Activated T-helper 1 cell treated with anti-CD3 and anti-CD28 coated beads, Interleukin-12 subunit alpha, Interleukin-12 subunit beta, Interleukin-2, Interleukin-4 antibody, amounts not matched to agents 30 ng/mL and 10 ng/mL and 1 ng/mL, durations not matched to agents 14 hours and 24 hours and 36 hours (primary cell): Measurements from ENCODE around the gene NFYB. TPM values are rescaled to one million over a fixed set of nuclear protein-coding genes. Genes with fewer than 3 reads are reported as not detected.
"Not testable (repeated sequence)": the region's sequence is repeated elsewhere in the genome, so short reads cannot be mapped to it uniquely, and the experiment has no call there.

Source experiments
- DNase-seq: peaks from one replicate; pipeline ENCODE4 v3.0.0; 2021; ENCODE audit warnings: low spot score
- H3K27ac Mint-ChIP-seq: one replicate; pipeline ENCODE4 v1.8.0; 2021; ENCODE audit warnings: mild to moderate bottlenecking, mixed read lengths
- H3K27me3 Mint-ChIP-seq: one replicate; pipeline ENCODE4 v1.8.0; 2022; ENCODE audit warnings: mild to moderate bottlenecking, moderate library complexity, mixed read lengths; ENCODE audit not compliant: insufficient read depth
- H3K36me3 Mint-ChIP-seq: one replicate; pipeline ENCODE4 v1.8.0; 2021; ENCODE audit warnings: low read depth, mixed read lengths
- H3K4me1 Mint-ChIP-seq: one replicate; pipeline ENCODE4 v1.8.0; 2021; ENCODE audit warnings: low read depth, mixed read lengths
- H3K4me3 Mint-ChIP-seq: one replicate; pipeline ENCODE4 v1.8.0; 2021; ENCODE audit warnings: mild to moderate bottlenecking, moderate library complexity, mixed read lengths
- H3K9me3 Mint-ChIP-seq: one replicate; pipeline ENCODE4 v1.8.0; 2021; ENCODE audit warnings: mixed read lengths
- intact Hi-C: fragments of 100-400 bp; cut with micrococcal nuclease; formaldehyde crosslinking; loops from one replicate; pipeline ENCODE4 v1.15.1; 2024
- total RNA-seq: library from RNA; stranded (reverse); gene quantifications from 2 replicates; pipeline ENCODE4 v1.2.3, GENCODE V29; 2022

NFYB gene
- total RNA-seq, 1 donor from 2014 or later, result 25.0 TPM

- peaks cover under 1% of the 10 kb centered on the region for H3K4me1 Mint-ChIP-seq
- H3K4me3 Mint-ChIP-seq, result no peak overlapping the region
- H3K27me3 Mint-ChIP-seq, result peaks cover 4% of the 10 kb centered on the region
- DNase-seq, result no peak
- no peaks in the 10 kb centered on the region for H3K9me3 Mint-ChIP-seq
- intact Hi-C loops, result no loop called here
- no peak overlapping the region for H3K27ac Mint-ChIP-seq
- H3K36me3 Mint-ChIP-seq, result no peaks in the 10 kb centered on the region
Observed at GRCh38 chr12:104171785-104172569, 34.0 kb upstream of the NFYB start.

- no peaks in the 10 kb centered on the region for H3K36me3 Mint-ChIP-seq
- no peak overlapping the region for H3K27ac Mint-ChIP-seq
- no peaks in the 10 kb centered on the region for H3K4me1 Mint-ChIP-seq
- intact Hi-C loops, result no loop called here
- H3K4me3 Mint-ChIP-seq, result no peak overlapping the region
- no peak for DNase-seq
- peaks cover 4% of the 10 kb centered on the region for H3K27me3 Mint-ChIP-seq
- no peaks in the 10 kb centered on the region for H3K9me3 Mint-ChIP-seq
Observed at GRCh38 chr12:104168596-104168995, 30.6 kb upstream of the NFYB start.

GRCh38 chr12:104167519-104168458 lies 29.8 kb upstream of the NFYB start:
- intact Hi-C loops, result no loop called here
- Mint-ChIP-seq H3K27me3 (peaks cover 4% of the 10 kb centered on the region), H3K4me1 (no peaks in the 10 kb centered on the region)

GRCh38 chr12:104166465-104166864 lies 28.5 kb upstream of the NFYB start:
- Mint-ChIP-seq H3K4me3 (no peak overlapping the region), H3K27ac (no peak overlapping the region), H3K36me3 (no peaks in the 10 kb centered on the region), H3K4me1 (no peaks in the 10 kb centered on the region), H3K9me3 (no peaks in the 10 kb centered on the region), H3K27me3 (peaks cover 6% of the 10 kb centered on the region)
- intact Hi-C loops, result no loop called here
- DNase-seq, result no peak

More at GRCh38 chr12:104167519-104168458, 29.8 kb upstream of the NFYB start:
- no peak for DNase-seq
- Mint-ChIP-seq H3K36me3 (no peaks in the 10 kb centered on the region), H3K27ac (no peak overlapping the region), H3K9me3 (no peaks in the 10 kb centered on the region), H3K4me3 (no peak overlapping the region)

- H3K36me3 Mint-ChIP-seq, result no peaks in the 10 kb centered on the region
- intact Hi-C loops, result no loop called here
- H3K27ac Mint-ChIP-seq, result no peak overlapping the region
- H3K27me3 Mint-ChIP-seq, result peaks cover 6% of the 10 kb centered on the region
- DNase-seq, result no peak
- H3K9me3 Mint-ChIP-seq, result no peaks in the 10 kb centered on the region
- H3K4me3 Mint-ChIP-seq, result no peak overlapping the region
- no peaks in the 10 kb centered on the region for H3K4me1 Mint-ChIP-seq
Observed at GRCh38 chr12:104165801-104166200, 27.8 kb upstream of the NFYB start.

GRCh38 chr12:104164634-104165033 lies 26.6 kb upstream of the NFYB start:
- Mint-ChIP-seq H3K27ac (no peak overlapping the region), H3K4me1 (no peaks in the 10 kb centered on the region)

GRCh38 chr12:104163631-104164030 lies 25.6 kb upstream of the NFYB start:
- Mint-ChIP-seq H3K9me3 (no peaks in the 10 kb centered on the region), H3K4me3 (no peak overlapping the region)

More at GRCh38 chr12:104164634-104165033, 26.6 kb upstream of the NFYB start:
- intact Hi-C loops, result no loop called here
- Mint-ChIP-seq H3K4me3 (no peak overlapping the region), H3K27me3 (peaks cover 6% of the 10 kb centered on the region), H3K36me3 (no peaks in the 10 kb centered on the region), H3K9me3 (no peaks in the 10 kb centered on the region)
- DNase-seq, result no peak

GRCh38 chr12:104163028-104163427 lies 25.0 kb upstream of the NFYB start:
- peaks cover 12% of the 10 kb centered on the region for H3K27me3 Mint-ChIP-seq
- H3K9me3 Mint-ChIP-seq, H3K4me1 Mint-ChIP-seq, DNase-seq, H3K27ac Mint-ChIP-seq, H3K36me3 Mint-ChIP-seq, intact Hi-C loops, H3K4me3 Mint-ChIP-seq: not testable (repeated sequence)

More at GRCh38 chr12:104163631-104164030, 25.6 kb upstream of the NFYB start:
- Mint-ChIP-seq H3K27ac (no peak overlapping the region), H3K36me3 (no peaks in the 10 kb centered on the region), H3K4me1 (no peaks in the 10 kb centered on the region), H3K27me3 (peaks cover 10% of the 10 kb centered on the region)
- no peak for DNase-seq
- intact Hi-C loops, result no loop called here

GRCh38 chr12:104155711-104156555 lies 17.9 kb upstream of the NFYB start:
- intact Hi-C loops, result no loop called here
- no peak overlapping the region for H3K4me3 Mint-ChIP-seq
- no peak for DNase-seq
- H3K27me3 Mint-ChIP-seq, result peaks cover 13% of the 10 kb centered on the region
- no peaks in the 10 kb centered on the region for H3K9me3 Mint-ChIP-seq
- H3K36me3 Mint-ChIP-seq, result no peaks in the 10 kb centered on the region
- no peak overlapping the region for H3K27ac Mint-ChIP-seq
- peaks cover 11% of the 10 kb centered on the region for H3K4me1 Mint-ChIP-seq

- no peak for DNase-seq
- no peaks in the 10 kb centered on the region for H3K9me3 Mint-ChIP-seq
- H3K4me3 Mint-ChIP-seq, result no peak overlapping the region
- intact Hi-C loops, result no loop called here
- no peak overlapping the region for H3K27ac Mint-ChIP-seq
- H3K4me1 Mint-ChIP-seq, result peaks cover 11% of the 10 kb centered on the region
- H3K27me3 Mint-ChIP-seq, result peaks cover 19% of the 10 kb centered on the region
- H3K36me3 Mint-ChIP-seq, result no peaks in the 10 kb centered on the region
Observed at GRCh38 chr12:104154806-104155205, 16.8 kb upstream of the NFYB start.

- Mint-ChIP-seq H3K9me3 (no peaks in the 10 kb centered on the region), H3K36me3 (no peaks in the 10 kb centered on the region), H3K4me1 (peaks cover 11% of the 10 kb centered on the region), H3K27ac (no peak overlapping the region), H3K4me3 (no peak overlapping the region), H3K27me3 (peaks cover 24% of the 10 kb centered on the region)
- intact Hi-C loops, result no loop called here
- DNase-seq, result no peak
Observed at GRCh38 chr12:104154286-104154685, 16.3 kb upstream of the NFYB start.

- Mint-ChIP-seq H3K4me3 (no peak overlapping the region), H3K9me3 (no peaks in the 10 kb centered on the region), H3K27ac (no peak overlapping the region), H3K27me3 (peaks cover 22% of the 10 kb centered on the region), H3K4me1 (peaks cover 11% of the 10 kb centered on the region), H3K36me3 (no peaks in the 10 kb centered on the region)
- DNase-seq, result no peak
- intact Hi-C loops, result no loop called here
Observed at GRCh38 chr12:104152685-104153241, 14.8 kb upstream of the NFYB start.
